ENCODE data around the gene TRIM40.
A peak's percentile ranks its signal among the peaks of the same experiment; 100 is the strongest.

Gene TRIM40

DNA sequence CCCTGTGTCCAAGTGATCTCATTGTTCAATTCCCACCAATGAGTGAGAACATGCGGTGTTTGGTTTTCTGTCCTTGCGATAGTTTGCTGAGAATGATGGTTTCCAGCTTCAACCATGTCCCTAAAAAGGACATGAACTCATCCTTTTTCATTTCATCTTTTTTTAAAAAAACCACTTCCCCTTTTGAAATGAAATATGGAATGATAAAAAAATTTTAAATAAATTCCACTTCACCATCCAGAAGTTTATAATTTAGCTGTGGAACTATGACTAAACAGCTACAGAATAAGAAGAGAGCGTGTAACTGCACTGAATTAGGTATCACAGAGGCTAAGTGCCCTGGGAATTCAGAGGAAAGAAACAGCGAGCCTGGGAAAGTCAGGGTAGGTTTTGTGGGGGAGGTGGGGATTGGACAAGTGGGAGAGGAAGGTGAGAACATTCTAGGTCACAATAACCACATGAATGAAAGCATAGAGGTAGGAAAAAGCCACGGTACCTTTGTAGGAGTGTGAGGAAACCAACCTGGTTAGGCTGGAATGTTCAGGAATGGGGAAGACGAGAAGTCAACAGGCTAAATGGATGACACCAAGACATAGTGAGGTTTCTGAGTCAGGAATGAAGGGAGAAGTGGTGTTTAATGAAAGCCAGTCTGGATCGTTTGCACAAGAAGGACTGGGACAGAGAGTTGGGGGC, 14.1 kb downstream of the TRIM40 start:
- peak; percentile 27 for DNase-seq

DNA sequence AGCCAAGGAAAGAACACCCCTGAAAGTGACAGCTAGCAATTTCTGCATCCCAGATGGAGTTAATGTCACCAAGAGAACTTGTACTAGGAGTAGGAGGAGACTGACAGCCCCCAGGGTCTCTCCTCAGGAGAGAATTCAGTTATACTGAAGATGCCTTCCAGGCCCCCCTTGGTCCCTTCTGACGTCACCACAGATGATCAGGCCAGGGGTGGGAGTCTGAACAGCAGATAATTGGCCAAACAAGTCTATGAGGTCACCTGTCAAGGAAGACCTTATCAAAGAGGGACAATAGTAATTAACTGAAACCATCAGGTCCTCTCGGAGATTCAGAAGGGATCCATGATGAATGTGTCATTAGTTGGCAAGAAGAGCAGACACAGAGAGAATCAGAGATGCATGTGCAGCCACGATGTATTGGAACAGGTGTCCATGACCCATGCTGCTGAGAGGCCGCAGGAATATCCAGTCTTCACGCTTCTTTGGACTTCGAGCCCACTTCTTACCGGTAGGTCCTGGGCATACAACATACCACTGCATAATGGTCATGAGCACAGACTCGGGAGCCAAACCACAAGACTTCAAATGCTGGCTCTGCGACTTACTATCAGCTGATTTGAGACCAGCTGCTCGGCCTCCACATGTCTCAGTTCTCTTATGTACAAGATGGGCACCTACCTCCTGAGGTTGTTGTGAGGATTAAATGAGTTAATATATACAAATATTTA, 14.9 kb downstream of the TRIM40 start:
- DNase-seq = no peak

DNA sequence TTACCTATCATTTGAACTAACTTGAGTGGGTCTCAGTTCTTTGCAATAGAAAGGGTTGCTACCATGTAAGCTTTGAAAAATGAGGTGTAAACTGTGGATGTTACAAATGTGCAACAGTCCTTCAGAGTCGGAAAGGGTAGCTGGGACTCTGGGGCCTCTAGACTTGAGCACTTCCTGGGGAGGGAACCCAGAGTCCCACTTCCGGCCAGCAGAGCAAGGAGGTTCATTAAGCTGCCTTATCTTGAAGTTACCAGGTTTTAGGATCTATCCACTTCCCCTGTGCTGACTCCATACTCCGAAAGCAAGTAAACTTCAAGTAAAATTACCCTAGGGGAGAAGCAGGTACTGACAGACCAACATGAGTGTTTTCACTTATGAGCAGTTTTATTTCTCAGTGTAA, 15.6 kb downstream of the TRIM40 start:
- DNase-seq = no peak

DNA sequence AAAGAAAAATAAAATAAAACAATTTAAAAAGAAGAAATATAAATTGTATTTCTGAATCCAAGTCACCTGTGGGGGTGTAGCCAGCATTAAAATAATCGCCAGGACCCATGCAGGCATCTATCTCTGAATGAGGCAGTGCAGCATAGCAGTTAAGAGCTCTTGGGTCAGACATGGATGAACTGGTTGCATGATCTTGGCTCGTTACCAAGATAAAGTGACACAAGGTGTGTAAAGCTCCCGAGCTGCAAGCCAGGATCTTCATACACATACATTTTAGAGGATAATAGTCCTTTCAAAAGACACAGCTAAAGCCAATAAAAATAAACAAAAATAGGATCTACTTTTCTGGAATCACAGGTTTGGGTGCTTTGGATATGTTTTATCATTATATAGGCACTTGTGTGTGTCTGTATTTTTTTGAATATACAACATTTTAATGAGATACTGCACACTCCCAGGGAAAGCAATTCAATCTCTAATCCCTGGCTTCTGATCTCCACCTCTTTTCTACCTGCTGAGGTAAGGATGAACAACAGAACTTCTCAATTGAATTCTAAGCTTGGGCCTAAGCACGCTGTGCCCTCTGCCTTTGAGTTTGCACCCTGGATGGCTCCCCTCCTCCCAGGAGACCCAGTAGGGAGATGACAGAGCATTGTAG, 16.2 kb downstream of the TRIM40 start:
- DNase-seq = no peak

DNA sequence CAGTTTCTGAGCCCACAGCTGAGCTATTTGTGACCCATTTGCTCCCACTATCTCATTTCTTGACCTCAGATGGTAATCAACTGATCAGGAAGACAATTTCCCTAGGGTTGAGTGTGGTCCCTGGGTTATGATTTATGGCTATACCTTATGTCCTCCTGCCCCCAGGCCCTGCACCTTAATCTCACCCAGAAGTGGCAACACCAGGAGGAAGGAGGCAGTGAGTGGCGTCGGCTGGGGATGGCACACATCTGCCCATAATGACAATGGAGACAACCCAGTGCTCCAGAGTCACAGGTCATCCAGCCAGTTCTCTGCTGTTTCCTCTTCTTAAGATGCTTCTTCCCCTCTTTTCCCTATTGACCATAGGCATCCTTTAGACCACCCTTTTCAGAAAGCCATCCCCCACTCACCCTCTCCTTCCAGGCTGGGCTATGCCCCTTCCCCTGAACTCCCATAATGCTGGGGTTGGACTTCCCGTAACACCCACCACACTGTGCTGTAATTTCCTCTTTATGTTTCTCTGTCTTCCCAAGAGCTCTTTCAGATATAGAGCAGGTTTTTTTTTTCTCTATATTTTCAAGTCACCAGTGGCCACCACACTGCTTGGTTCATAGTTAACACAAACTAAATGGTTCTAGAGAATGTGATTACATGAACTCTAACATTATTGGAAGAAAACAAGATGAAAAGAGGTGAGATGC, 17.1 kb downstream of the TRIM40 start:
- DNase-seq = no peak

DNA sequence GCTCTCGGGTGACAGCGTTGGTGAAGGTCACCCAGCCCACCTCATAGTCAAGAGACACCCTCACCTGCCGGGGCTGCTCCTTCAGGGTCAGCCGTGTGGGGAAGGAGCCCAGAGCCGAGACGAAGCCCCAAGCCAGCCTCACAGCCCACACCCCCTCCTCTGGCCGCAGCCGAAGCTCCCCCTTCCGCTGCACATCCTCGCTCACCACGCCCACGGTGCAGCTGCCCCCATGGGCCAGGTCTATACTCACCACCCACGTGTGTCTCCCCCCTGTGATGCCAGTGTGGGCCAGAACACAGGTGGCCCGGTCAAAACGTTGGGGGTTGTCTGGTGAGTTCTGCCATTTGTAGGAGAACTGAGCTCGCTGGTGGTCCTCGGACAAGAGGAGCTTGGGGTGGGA, 18.1 kb downstream of the TRIM40 start:
- no peak for DNase-seq

DNA sequence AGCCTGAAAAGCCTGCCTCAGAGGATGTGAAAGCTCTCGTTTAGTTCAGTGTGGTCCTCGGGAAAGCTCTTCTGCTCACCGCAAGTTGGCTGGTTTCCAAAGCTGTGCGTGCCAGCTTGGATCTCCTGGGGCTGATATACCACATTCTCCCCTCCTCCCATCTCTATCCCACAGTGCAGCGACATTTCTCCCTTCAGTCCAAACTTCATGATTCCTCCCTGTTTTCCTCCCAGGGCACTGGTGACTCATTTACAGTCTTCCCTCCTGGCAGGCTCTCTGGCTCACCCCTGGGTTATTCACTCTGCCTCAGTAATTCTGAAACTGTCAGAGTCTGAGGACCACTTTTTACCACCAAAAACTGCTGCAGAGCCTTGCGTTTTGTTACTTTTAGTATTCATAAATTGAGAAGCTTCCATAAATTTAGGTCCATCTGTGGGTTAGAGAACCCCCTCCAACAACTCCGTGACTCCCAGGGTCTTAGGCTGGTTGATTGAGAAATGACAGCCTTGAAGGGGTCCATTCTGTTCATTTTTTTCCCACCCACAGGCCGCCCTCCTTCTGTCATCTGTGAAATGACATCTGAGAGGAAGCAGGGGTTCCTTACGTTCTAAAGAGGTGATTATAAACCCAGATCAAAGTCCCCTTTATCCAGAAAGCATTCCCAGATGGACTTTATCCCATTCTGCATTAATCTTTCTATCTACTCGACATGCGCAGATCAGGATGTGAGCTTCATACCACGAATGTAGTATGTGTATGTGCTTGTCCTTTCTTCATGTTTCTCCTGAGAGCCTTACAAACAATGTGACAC, 19.0 kb downstream of the TRIM40 start:
- DNase-seq = peak; percentile 19

DNA sequence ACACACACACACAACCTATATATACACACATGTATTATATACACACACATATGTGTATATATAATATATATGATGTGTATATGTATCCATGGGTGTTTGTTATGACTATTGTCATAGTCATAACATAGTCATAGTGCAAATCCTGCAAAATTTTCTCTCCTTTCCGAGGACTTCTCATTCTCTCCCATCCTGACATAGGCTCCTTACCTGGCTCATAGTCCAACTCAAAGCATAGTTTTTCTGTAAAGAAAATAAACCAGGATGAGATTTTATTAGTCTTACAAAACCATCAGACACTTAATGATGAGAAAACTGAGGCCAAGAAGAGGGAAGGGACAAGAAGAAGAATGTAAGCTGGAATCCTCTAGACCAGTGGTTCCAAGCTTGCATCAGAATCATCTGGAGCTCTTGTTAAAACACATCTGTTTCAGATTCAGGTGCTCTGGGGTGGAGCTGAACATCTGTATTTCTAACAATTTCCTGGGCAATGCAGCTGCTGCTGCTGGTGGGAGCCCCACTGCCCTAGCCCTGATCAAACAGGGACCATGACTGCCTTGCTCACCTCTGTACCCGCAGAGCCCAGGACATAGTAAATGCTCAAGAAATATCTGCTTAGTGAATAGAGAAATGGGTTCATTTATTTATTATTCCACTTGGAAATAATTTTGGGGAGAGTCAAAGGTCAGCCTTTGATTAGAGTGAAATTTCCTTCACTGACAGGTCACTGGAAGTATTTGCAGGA, 19.8 kb downstream of the TRIM40 start:
- DNase-seq = no peak

DNA sequence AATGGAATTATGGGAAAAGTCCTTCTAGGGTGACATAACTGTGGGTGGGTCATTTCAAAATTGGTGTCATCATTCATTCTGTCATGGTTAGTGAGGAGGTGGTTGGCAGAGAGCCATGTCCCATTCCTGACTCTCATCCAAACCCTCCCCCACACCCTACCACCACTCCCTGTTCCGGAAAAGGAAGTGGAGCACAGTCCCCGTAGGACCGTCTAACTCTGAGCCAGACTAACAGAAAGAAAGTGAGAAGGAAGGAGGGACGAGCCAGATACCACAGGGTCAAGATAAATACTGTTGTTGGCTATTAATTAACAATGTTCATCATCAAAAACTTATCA, 20.3 kb downstream of the TRIM40 start:
- DNase-seq = peak; percentile 82

DNA sequence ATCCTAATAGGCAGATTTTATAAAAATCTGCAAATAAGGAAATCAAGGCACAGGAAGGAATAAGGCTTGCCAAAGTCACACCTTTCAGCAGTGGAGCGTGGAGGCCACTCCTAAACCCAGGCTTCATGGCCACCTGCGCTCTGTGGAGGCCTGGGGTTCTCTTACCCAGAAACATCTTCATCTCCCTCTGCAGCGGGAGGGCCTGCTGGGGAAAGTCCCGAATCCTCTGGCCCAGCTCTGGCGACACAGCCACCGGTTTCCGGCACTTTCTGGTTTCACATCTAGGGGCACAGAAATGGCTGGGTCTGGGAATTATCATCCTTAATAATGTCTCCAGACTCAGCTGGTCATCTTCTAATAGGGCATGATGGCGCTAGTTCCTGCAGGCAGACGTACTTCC, 20.8 kb downstream of the TRIM40 start:
- no peak for DNase-seq

DNA sequence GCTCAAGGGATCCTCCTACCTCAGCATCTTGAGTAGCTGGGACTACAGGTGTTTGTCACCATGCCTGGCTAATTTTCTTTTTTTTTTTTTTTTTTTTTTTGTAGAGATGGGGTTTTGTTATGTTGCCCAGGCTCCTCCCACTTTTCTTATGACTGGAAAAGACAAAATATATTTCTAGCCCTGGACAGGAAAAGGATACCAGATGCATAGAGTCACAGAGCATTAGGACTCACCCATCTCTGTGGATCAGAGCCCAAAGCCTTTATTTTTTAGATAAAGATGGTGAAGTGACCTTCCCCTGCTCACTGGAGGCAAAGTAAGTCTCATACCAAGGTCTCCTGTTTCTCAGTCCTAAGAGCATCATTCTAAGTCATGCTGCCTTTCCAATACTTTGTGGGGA, 21.6 kb downstream of the TRIM40 start:
- no peak for DNase-seq

DNA sequence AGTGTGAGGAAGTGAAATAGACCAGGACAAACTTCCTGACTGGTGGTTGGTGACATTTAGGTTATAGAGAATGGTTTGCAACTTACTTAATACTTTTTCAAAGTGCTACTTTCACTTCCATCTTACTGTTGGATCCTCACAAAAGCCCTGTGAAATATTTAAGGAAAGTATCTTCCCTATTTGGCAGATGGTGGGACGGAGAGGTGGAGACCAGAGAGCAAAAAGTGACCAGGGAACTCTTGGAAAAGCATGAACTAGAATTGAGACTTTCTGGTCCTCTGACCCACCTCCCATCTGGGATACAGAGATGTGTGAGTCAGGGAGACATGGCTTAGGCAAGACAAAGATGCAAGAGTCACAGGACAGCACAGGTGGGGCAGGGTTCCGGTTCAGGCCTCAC, 22.1 kb downstream of the TRIM40 start:
- DNase-seq = peak; percentile 40

DNA sequence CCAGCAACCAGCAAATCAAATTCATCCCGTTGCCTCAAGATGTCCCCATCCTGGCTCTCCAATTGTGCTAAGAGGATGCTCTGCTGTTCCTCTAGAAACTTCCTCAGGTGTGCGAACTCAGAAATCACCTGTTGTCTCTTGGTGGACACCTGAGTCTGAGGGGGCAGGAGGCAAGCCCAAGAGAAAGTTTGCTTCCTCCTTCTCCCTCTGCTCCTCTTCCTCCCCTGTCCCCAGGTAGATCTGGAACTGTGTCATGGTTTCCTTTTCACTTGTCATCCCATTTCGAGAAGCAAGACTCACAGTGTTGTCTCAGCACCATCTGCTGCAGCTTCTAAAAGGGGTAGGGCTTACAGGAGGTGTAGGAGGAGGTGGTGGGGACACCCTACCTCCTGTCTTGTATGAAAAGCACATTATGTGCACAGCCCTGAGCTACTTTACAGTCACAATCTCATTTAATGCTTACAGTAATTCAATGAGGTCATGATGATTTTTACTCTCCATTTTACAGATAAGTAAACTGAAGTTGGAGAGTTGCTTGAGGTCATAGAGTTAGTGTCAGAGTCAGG, 22.6 kb downstream of the TRIM40 start:
- DNase-seq = no peak

DNA sequence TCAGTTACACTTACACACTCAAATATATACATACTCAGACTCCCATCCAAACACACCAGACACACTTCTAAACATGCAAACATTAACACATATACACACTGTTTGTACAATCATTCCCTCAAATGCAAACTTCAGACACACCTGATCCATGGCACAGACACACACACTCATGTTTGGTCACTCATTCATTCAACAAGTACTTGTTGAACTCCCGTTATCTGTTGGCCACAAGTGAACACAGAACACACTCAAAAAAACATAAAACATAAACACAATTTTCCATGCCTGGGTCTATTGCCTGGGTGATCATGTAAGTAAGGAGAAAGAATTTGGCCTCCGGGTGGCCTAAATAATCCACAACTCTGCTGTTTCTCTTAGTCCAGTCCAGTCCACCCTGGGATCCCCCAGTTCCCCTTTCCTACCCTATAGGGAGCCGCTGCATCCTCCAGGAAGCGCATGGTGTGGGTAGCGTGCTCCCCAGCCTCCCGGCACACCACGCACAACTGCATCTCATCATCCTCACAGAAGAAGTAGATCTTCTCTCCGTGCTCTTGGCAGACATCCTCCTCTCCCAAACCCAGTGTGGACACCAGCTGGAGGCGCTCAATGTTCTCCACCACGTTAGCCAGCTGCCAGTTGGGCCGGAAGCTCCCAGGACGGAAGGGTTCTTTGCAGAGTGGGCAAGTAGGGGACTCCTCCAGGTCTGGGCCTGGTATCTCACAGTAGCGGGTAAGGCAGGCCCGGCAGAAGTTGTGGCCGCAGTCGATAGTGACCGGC, 24.3 kb downstream of the TRIM40 start:
- no peak for DNase-seq

DNA sequence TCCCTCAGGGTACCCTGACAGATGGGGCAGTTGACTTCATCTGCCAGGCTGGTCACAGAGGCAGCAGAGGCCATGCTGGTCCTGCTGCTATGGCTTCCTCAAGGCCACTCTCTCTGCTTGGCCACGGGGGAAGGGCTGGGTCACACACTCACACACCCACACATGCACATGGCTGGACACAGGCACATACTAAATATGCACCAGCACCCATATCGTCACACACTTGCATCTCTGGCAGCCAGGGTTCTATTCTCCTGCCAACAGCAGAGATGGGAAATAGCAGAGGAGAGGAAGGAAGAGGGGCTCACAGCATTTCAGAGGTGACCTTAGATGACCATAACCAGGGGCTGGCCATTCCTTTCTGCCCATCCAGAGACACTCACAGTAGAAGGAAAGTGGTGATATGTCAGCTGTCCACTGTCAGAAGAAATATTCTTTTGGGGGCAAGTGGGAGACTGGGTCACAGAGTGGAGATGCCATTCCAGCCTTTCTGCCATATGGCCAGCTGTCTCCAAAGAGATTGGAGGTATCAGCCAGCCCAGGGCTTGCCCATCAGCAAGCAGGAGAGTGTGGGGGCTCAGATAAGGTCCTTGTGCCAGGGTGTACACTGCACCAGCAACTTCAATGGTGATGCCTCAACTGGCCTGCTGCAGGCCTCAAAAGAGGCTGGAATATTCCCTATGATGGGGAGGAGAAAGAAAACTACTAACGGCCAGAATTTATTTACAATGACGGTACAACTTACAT, 25.0 kb downstream of the TRIM40 start, which contains the start of gene TRIM10:
TSS of gene TRIM10 (minus strand) at position 427 of the 747 bp plus-strand sequence. CDS start at position 74, 353 bp downstream.
- no peak for DNase-seq

DNA sequence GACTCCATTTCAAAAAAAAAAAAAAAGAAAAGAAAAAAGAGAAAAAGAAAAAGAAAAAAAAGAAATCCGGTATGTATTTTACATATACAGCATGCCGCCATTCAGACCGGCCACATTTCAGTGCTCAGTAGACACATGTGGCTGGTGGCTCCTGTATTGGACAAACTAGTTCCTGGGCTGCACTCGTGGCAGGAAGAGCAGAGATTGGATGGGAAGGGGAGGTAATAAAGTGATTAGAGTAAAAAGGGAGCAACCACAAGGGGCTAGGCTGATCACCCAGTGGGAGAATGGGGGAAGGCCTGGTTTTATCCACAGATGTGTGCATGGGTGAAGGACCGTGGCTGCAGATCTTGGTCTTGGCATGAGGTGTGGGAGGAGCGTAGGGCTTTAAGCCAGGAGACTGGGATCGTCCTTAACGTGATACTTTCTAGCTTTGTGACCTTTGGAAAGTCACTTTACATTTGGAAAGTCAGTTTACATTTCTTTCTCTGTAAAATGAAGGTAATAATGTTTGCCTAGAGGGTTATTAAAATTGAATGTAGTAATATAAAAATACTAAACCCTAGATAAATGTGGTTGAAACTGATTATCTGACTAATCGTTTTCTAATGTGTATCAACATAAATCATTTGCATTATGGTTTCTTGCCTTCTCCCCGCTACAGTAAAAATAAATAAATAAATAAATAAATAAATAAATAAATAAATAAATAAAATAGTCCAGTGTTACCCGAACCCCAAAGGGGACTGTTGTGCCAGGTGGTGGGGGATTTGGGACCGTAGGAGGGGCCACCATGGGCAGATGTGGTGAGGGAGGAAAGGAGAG, 26.5 kb downstream of the TRIM40 start:
- DNase-seq = no peak

DNA sequence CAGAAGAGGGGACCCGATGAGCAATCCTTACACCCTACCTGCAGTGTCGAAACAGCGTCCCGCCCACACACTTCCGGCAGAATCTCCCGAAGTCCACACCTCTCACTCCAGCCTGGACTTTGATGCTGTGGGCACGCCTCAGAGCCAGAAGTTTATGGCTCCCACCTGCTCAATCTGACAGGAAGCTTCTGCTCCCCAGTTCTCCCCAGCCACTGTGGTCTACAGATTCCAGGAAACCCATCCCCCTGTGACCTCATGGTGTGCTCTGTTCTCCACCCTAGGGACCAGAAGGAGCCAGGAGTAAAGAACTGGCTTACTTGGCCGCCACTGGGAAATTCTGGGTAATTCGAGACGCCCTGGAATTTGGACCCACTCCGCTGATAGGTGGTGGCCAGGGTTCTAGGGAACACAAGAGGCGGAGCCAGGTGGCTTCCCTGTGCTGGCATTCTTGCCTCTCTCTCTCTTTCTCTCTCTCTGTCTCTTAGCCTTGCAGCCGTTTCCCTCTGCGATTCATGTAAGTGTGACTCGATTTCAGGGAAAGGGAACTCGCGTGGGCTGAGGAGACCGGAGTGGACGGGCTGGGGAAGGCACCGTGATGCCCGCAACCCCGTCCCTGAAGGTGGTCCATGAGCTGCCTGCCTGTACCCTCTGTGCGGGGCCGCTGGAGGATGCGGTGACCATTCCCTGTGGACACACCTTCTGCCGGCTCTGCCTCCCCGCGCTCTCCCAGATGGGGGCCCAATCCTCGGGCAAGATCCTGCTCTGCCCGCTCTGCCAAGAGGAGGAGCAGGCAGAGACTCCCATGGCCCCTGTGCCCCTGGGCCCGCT, 27.4 kb downstream of the TRIM40 start, which contains the start of gene TRIM15:
TSS of gene TRIM15 (plus strand) at position 457 of the 828 bp plus-strand sequence. CDS start at position 596, 139 bp downstream.
- no peak for DNase-seq
